GM12878 (cell line): ENCODE measurements around the gene CCR7. TPM values are rescaled to one million over a fixed set of nuclear protein-coding genes. Genes with fewer than 3 reads are reported as not detected.

Experiments
- ATAC-seq: fragments of 200-7000 bp; cut with Tn5 transposase; 3 replicates; pipeline ENCODE4 v1.9.1; 2020; ENCODE audit warnings: mild to moderate bottlenecking, moderate library complexity
- BruUV-seq: library from RNA; stranded (reverse); fragments of 400-500 nt; replicated peaks from 2 replicates; lab custom pipeline; 2021; lab: Mats Ljungman, UMichigan
- CTCF ChIA-PET: fragments of 300-600 bp; sonication (Branson Sonifier 250); formaldehyde crosslinking; extraction: SDS; loops from one replicate; lab custom pipeline; 2021; ENCODE audit warnings: inconsistent platforms; lab: Yijun Ruan, JAX
- POLR2A ChIA-PET: fragments of 350-600 bp; formaldehyde crosslinking; extraction: SDS; loops from one replicate; lab custom pipeline; 2021; ENCODE audit warnings: inconsistent platforms; lab: Charles Lee
- RAD21 ChIA-PET: fragments of 300-600 bp; sonication (Branson Sonifier 250); formaldehyde crosslinking; loops from one replicate; lab custom pipeline; 2023; ENCODE audit warnings: antibody characterized with exemption; ENCODE audit not compliant: unreplicated experiment; lab: Charles Lee
- SMC1A ChIA-PET: fragments of 300-600 bp; sonication (Branson Sonifier 250); formaldehyde crosslinking; loops from one replicate; lab custom pipeline; 2023; ENCODE audit not compliant: unreplicated experiment, uncharacterized antibody; lab: Charles Lee
- DNase-seq: peaks from one replicate; pipeline ENCODE4 v3.0.0-alpha.2; 2011; ENCODE audit warnings: low read depth, low spot score
- FAIRE-seq: peaks from 3 replicates; lab custom pipeline; 2011; peaks lifted over from hg19 to GRCh38; lab: Jason Lieb, UNC
- H2AFZ ChIP-seq: 2 replicates; pipeline ENCODE4 v1.6.0; 2011; ENCODE audit warnings: low read depth, low read length, control low read depth; ENCODE audit not compliant: control insufficient read depth
- H3K27ac ChIP-seq: 2 replicates; pipeline ENCODE4 v1.5.1; 2011; ENCODE audit warnings: control low read depth; ENCODE audit not compliant: control insufficient read depth, insufficient read depth
- H3K27me3 ChIP-seq, 2 experiments: replicated peaks in 1 of 2; 2 replicates each; pipeline versions ENCODE4 v1.6.0 to v1.6.1; 2011; ENCODE audit warnings: low read length in 1 of 2; ENCODE audit not compliant: control insufficient read depth in 2 of 2, insufficient read depth in 2 of 2
- H3K36me3 ChIP-seq, 2 experiments: 2 replicates each; pipeline ENCODE4 v1.5.1; 2011; ENCODE audit warnings: low read length in 1 of 2; ENCODE audit not compliant: control insufficient read depth in 2 of 2, insufficient read depth in 2 of 2
- H3K4me1 ChIP-seq: 2 replicates; pipeline ENCODE4 v1.6.1; 2011; ENCODE audit warnings: mild to moderate bottlenecking, low read length, moderate library complexity, mixed read lengths; ENCODE audit not compliant: control insufficient read depth, insufficient read depth
- H3K4me2 ChIP-seq: 2 replicates; pipeline ENCODE4 v1.6.0; 2011; ENCODE audit warnings: control low read depth; ENCODE audit not compliant: control insufficient read depth, insufficient read depth
- H3K4me3 ChIP-seq: fragments of 200-600 bp; sonication (generic); 2 replicates; pipeline ENCODE4 v1.5.1; 2016
- H3K79me2 ChIP-seq: 2 replicates; pipeline ENCODE4 v1.6.0; 2011; ENCODE audit warnings: low read length; ENCODE audit not compliant: control insufficient read depth, insufficient read depth
- H3K9ac ChIP-seq: 2 replicates; pipeline ENCODE4 v1.8.0; 2011; ENCODE audit warnings: low read length, control low read depth, mixed read lengths; ENCODE audit not compliant: control insufficient read depth, insufficient read depth
- H3K9me3 ChIP-seq: replicated peaks from 3 replicates; pipeline ENCODE4 v1.5.1; 2011; ENCODE audit warnings: mild to moderate bottlenecking, low read length; ENCODE audit not compliant: control insufficient read depth, insufficient read depth
- H4K20me1 ChIP-seq: 2 replicates; pipeline ENCODE4 v1.6.0; 2011; ENCODE audit not compliant: control insufficient read depth, insufficient read depth
- ATF7 ChIP-seq: fragments of 450-650 bp; IDR thresholded peaks from 2 replicates; pipeline ENCODE4 v1.6.1; 2016; ENCODE audit warnings: low read depth, mild to moderate bottlenecking
- BACH1 ChIP-seq: fragments of 450-650 bp; IDR thresholded peaks from 2 replicates; pipeline ENCODE4 v1.6.1; 2017; ENCODE audit warnings: mild to moderate bottlenecking, borderline replicate concordance
- CHD1 ChIP-seq: IDR thresholded peaks from 2 replicates; pipeline ENCODE4 v1.6.1; 2012; ENCODE audit warnings: low read depth, low read length, improper control_type of control experiment
- HDAC2 ChIP-seq: fragments of 200-600 bp; sonication (generic); IDR thresholded peaks from 2 replicates; pipeline ENCODE4 v1.6.1; 2017
- IRF4 ChIP-seq: IDR thresholded peaks from 2 replicates; pipeline ENCODE4 v1.6.1; 2011; ENCODE audit warnings: low read depth, low read length
- LARP7 ChIP-seq: fragments of 450-650 bp; IDR thresholded peaks from 2 replicates; pipeline ENCODE4 v1.6.1; 2017; ENCODE audit warnings: mild to moderate bottlenecking
- POLR2A ChIP-seq: IDR thresholded peaks from 2 replicates; pipeline ENCODE4 v1.6.1; 2011; ENCODE audit warnings: low read depth, mild to moderate bottlenecking, low read length
- POLR2AphosphoS5 ChIP-seq: IDR thresholded peaks from 2 replicates; pipeline ENCODE4 v1.6.1; 2011; ENCODE audit warnings: mild to moderate bottlenecking, low read length, inconsistent platforms
- WGBS: methylation state at CpG from one replicate; pipeline ENCODE4 v1.1.6; 2016; ENCODE audit warnings: low lambda C conversion rate; ENCODE audit not compliant: insufficient replicate concordance, insufficient coverage; ENCODE audit errors: missing lambda C conversion rate; 5-methylcytosine and 5-hydroxymethylcytosine counted together
- in situ Hi-C: fragments of 300-500 bp; cut with MboI; formaldehyde crosslinking; loops from 9 replicates; pipeline ENCODE4 v1.14.3; 2018; ENCODE audit warnings: mixed read lengths
- intact Hi-C: fragments of 100-400 bp; cut with micrococcal nuclease; formaldehyde crosslinking; loops from one replicate; pipeline ENCODE4 v1.14.2; 2022; ENCODE audit not compliant: unreplicated experiment
- polyA plus RNA-seq, 11 experiments: library from polyadenylated mRNA; depleted of rRNA in 4 of 11; unstranded in 6 of 11; stranded (reverse) in 5 of 11; fragments of >200 nt; fragmentation: Nextera tagmentation in 4 of 11; fragmentation: Illumina TruSeq in 1 of 11; extraction: Ambion mirVana in 4 of 11; extraction: Trizol in 1 of 11; gene quantifications; 1 replicate in 1 of 11; 2 replicates in 10 of 11; pipeline versions ENCODE4 v1.2.1 to v1.2.3, GENCODE V29; 2011 to 2016; ENCODE audit warnings: inconsistent platforms in 2 of 11, missing spikeins in 2 of 11, low read depth in 1 of 11
- total RNA-seq, 4 experiments: library from RNA; depleted of rRNA in 3 of 4; stranded (reverse); fragments of >200 nt in 3 of 4; fragmentation: Illumina TruSeq in 1 of 4; extraction: Trizol in 1 of 4; gene quantifications; 2 replicates each; pipeline versions ENCODE4 v1.2.1 to v1.2.3, GENCODE V29; 2013 to 2021
- TF ChIP-seq, protein P1 (sequence below): fragments of 150-350 bp; IDR thresholded peaks from 2 replicates; pipeline ENCODE4 v1.6.1; 2016; ENCODE audit warnings: low read depth, low read length

Gene CCR7
- total and polyA plus RNA-seq, 10 of the 15 experiments (the other 5 are each of a cell fraction or from before 2014, with no cell fraction given): 131 to 1,171 (median 260) TPM

DNA sequence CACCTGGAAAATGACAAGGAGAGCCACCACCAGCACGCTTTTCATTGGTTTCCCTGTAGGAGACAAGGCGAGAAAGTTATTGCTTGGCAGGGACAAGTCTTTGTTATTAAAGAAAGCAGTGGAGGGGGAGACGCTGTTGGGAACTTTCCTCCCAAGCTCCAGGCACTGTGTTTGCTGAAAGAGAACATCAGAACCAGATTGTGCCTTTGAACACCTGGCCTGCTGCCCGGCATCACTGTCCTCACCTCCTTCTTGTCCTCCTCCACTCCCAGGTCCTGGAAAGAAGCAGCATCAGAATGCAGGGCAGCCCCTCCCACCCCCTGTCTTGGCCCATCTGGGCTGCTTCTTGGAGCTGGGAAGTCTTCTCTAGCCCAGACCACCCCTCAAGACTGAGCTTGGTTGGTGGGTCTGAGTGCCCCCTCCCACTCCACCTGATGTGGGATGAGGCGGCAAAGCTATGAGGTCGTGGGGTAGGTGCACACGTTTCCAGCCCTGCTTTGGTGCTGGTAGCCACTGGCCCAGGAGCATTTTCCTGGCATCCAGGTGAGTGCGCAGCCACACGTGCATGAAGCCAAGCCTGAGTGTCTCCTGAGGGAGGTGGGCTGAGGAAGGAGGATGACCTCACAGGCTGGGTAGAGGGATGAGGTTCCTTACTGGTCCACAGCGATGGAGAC is 6.2 kb downstream of the CCR7 start:
- CTCF ChIA-PET: interaction anchor here (0.9 to 12.8 kb wide), 20 partner anchors 9 to 201 kb away, joined by 3 to 318 read pairs (median 8); partner anchors contain the start of gene TOP2A
- intact Hi-C loops: no loop called here
- Histone ChIP-seq H3K36me3 (peaks cover 25 to 52% of the 10 kb centered on the region in 2 experiments; a peak in 3 of 4 replicates), H3K9ac (no peak overlapping the region), H3K4me2 (peak overlapping the region; percentile 80), H3K27me3 (no peaks in the 10 kb centered on the region), H4K20me1 (peaks cover 5% of the 10 kb centered on the region), H3K9me3 (no peaks in the 10 kb centered on the region), H3K4me3 (no peak overlapping the region), H2AFZ (no peak overlapping the region), H3K27ac (no peak overlapping the region), H3K4me1 (peaks cover 40% of the 10 kb centered on the region), H3K79me2 (peaks cover 46% of the 10 kb centered on the region)
- in situ Hi-C loops: no loop called here
- ATAC-seq (no peak), FAIRE-seq (no peak), DNase-seq (no peak)
- TF ChIP-seq BACH1 (0 out of 2 replicates have a peak, but pooled peaks have one; percentile 69), POLR2A (peak; percentile 44; the same call in 1 of the 2 replicates), CHD1 (0 out of 2 replicates have a peak, but pooled peaks have one; percentile 23), POLR2AphosphoS5 (peak; percentile 46; the same call in 1 of the 2 replicates), ATF7 (0 out of 2 replicates have a peak, but pooled peaks have one; percentile 8), IRF4 (no peak), HDAC2 (no peak), LARP7 (0 out of 2 replicates have a peak, but pooled peaks have one; percentile 21)
- TF ChIP-seq, protein P1, sequence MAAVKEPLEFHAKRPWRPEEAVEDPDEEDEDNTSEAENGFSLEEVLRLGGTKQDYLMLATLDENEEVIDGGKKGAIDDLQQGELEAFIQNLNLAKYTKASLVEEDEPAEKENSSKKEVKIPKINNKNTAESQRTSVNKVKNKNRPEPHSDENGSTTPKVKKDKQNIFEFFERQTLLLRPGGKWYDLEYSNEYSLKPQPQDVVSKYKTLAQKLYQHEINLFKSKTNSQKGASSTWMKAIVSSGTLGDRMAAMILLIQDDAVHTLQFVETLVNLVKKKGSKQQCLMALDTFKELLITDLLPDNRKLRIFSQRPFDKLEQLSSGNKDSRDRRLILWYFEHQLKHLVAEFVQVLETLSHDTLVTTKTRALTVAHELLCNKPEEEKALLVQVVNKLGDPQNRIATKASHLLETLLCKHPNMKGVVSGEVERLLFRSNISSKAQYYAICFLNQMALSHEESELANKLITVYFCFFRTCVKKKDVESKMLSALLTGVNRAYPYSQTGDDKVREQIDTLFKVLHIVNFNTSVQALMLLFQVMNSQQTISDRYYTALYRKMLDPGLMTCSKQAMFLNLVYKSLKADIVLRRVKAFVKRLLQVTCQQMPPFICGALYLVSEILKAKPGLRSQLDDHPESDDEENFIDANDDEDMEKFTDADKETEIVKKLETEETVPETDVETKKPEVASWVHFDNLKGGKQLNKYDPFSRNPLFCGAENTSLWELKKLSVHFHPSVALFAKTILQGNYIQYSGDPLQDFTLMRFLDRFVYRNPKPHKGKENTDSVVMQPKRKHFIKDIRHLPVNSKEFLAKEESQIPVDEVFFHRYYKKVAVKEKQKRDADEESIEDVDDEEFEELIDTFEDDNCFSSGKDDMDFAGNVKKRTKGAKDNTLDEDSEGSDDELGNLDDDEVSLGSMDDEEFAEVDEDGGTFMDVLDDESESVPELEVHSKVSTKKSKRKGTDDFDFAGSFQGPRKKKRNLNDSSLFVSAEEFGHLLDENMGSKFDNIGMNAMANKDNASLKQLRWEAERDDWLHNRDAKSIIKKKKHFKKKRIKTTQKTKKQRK: no peak
- BruUV-seq: no TSS peak
- SMC1A ChIA-PET: interaction anchor here (0.7 to 21.2 kb wide), 11 partner anchors 10 to 160 kb away, joined by 4 to 430 read pairs (median 48); partner anchors contain the start of gene TOP2A
- POLR2A ChIA-PET: interaction anchor here (6.1 to 9.5 kb wide), 5 partner anchors 11 to 54 kb away, joined by 40 to 97 read pairs (median 63); no protein-coding TSS in a partner anchor
- RAD21 ChIA-PET: interaction anchor here (1.5 to 21.1 kb wide), 6 partner anchors 10 to 53 kb away, joined by 10 to 514 read pairs (median 82); no protein-coding TSS in a partner anchor
- WGBS: 86% methylated on average over 10 of the region's 10 CpGs
